SU-DHL-6 (cell line): ENCODE measurements around the gene LARP4B.

Source experiments
- CTCF ChIP-seq: fragments of 200-600 bp; sonication (generic); IDR thresholded peaks from one replicate; pipeline ENCODE4 v1.5.1; 2017; ENCODE audit warnings: antibody characterized with exemption, mild to moderate bottlenecking, low read length, moderate library complexity; ENCODE audit not compliant: insufficient read depth, poor library complexity, severe bottlenecking
- EZH2phosphoT487 ChIP-seq: fragments of 200-600 bp; sonication (generic), shearing (Covaris generic); conservative IDR thresholded peaks from 2 replicates; pipeline ENCODE4 v1.6.1; 2018; ENCODE audit warnings: mild to moderate bottlenecking, antibody characterized with exemption, low read length, moderate library complexity, mixed read lengths

DNA sequence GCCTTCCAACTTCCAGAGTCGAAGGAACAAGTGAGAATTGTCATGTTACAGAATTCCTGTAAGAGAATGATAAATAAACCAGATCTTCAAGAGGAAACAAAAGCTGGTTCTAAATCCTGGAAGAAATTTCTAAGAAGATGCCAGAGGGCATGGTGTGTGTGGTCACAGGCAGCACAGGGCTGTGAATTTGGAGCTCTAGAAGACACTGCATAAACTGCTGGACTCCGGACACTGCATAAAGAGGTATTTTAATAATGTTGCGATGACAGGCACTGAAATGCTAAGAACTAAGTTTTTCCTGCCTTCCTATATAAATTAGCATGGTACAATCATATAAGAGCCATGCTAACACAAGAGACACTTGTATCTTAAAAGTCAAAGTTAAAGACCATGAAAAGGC lies 86.0 kb downstream of the LARP4B start:
- no peak for TF ChIP-seq CTCF
- no peak for TF ChIP-seq EZH2phosphoT487
